ENCODE results near the gene USP40.

DNA sequence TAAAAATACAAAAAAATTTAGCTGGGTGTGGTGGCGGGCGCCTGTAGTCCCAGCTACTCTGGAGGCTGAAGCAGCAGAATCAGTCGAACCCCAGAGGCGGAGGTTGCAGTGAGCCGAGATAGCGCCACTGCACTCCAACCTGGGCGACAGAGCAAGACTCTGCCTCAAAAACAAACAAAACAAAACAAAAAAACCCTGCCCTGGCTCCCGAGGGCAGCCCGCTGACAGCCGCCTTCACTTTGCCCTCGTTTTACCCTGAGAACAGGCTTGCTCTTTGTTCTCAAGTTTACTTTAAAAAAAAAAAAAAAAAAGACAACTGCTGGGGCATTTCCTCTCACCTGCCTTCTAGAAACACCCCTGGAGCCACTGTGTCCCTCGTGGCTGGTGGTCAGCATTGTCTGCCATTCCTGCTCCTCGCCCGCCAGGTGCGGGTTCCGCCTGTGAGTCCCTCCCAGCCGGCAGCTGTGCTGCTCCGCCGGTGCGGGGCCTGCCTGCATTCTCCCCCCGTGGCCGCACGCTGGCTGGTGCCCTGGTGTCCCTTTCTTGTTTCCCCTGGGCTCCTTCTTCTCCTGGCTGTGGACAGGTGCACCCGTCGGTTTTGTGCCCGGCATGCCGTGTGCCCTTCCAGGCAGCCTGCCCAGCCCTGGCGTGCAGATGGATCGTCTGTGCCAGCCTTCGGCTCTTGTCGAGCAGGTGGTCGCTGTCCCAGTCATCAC is 105.7 kb downstream of the USP40 start:
- no peak for TF ChIP-seq POLR2A (IDR thresholded peaks at IDR 0.05)
- TF ChIP-seq, protein P1, sequence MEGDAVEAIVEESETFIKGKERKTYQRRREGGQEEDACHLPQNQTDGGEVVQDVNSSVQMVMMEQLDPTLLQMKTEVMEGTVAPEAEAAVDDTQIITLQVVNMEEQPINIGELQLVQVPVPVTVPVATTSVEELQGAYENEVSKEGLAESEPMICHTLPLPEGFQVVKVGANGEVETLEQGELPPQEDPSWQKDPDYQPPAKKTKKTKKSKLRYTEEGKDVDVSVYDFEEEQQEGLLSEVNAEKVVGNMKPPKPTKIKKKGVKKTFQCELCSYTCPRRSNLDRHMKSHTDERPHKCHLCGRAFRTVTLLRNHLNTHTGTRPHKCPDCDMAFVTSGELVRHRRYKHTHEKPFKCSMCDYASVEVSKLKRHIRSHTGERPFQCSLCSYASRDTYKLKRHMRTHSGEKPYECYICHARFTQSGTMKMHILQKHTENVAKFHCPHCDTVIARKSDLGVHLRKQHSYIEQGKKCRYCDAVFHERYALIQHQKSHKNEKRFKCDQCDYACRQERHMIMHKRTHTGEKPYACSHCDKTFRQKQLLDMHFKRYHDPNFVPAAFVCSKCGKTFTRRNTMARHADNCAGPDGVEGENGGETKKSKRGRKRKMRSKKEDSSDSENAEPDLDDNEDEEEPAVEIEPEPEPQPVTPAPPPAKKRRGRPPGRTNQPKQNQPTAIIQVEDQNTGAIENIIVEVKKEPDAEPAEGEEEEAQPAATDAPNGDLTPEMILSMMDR (IDR thresholded peaks at IDR 0.05) = peak in 1 of 5 experiments; percentile 9
- no peak for TF ChIP-seq POLR2AphosphoS5 (IDR thresholded peaks at IDR 0.05)
- TF ChIP-seq EP300 (IDR thresholded peaks at IDR 0.05; ENCODE audit: low read depth) = no peak
